GM18907 (cell line): ENCODE results near the gene IRF8.

Source experiments
- ATAC-seq: cut with Tn5 transposase; IDR thresholded peaks from one replicate; pipeline ENCODE4 v1.9.1; 2021; ENCODE audit warnings: mild to moderate bottlenecking, moderate library complexity; ENCODE audit not compliant: unreplicated experiment

Gene IRF8

DNA sequence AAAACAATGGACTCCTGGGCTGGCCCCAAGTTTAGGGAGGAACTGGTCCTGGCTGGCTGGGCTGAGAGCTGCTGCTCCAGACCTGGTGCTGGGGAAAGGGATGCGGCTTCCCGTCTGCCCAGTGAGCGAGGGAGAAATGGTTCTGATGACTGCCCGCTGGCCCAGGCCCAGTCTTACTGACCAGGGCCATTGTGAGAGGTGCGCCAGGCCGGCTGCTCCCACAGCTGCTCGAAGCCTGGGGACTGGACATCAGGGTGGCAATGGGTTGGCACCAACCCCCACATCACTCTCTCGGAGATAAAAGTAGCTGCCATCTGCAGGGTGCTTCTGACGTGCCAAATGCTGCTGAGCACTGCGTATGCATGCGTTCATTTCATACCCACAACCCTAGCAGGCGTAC is 53.2 kb downstream of the IRF8 start:
- no peak for ATAC-seq

DNA sequence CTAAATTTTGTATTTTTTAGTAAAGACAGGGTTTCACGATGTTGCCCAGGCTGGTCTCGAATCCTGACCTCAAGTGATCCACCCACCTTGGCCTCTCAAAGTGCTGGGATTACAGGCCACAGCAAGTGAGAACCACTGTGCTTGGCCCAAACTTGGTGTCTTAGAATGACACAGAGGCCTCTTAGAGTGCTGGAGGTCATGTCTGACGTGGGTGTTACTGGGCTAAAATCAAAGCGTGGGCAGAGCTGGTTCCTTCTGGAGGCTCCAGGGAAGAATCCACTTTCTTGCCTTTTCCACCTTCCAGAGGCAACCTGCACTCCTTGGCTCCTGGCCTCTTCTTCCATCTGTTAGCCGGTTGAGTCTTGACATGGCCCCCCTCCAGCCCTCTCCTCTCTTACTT is 53.8 kb downstream of the IRF8 start:
- ATAC-seq = no peak

GRCh38 chr16:85954927-85955519 is 56.1 kb downstream of the IRF8 start:
- no peak for ATAC-seq

- ATAC-seq = no peak
Measured at GRCh38 chr16:85955566-85955965, 56.6 kb downstream of the IRF8 start.

GRCh38 chr16:85956426-85956825 is 57.5 kb downstream of the IRF8 start:
- ATAC-seq = no peak

DNA sequence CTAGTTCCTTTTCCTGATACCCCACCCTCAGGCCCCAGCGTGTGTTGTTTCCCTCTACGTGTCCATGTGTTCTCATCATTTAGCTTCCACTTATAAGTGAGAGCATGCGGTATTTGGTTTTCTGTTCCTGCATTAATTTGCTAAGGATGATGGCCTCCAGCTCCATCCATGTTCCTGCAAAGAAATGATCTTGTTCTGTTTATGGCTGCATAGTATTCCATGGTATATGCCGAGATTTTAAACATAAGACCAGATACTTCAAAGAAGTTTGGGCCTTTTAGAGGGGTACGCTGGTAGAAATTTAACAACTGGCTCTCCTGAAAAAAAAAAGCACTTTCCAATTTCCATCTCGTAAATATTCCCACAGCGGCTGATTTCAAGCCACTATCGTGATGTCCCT is 59.8 kb downstream of the IRF8 start:
- no peak for ATAC-seq

DNA sequence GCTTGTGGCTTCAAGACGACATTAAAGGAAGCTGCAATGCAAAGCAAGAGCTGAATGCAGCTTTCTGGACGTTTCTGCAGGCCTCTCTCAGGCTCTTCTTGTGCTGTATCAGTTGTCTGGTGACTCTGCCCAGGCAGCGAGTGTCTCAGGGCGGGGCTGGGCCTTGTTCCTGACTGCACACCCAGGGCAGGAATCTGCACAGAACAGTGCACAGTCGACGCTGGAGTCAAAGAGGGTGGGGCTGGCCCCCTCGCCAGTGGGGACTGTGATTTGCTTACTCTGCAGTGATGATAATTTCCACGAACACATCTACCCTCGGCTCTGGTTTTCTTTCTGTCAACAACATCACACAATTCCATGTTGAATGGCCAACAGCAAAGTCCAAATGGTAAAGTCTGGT is 60.7 kb downstream of the IRF8 start:
- ATAC-seq = no peak

DNA sequence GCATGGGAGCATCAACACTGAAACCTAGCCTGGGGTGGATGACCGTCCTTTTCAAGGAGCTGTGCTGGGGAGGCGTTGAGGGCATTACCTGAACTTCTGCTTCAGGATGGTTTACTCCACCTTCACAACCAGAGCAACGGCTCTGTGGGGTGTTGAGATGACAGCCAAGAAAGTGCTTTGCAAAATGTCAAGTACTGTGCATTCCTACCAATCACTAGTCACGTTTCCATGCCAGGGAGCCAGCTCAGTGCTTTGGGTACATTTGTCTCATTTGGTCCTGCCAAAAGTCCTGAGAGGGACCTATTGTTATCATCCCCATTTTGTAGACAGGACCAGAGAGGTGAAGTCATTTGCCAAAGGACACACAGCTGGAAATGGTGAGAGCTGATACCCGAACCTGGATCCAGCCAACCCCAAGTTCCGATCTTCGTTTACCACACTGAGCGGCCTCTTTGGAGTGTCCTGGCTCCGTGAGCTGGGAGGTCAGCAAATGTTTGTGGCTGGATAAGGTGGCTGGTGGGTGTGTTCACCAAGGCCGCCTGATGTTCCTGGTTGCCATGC is 61.6 kb downstream of the IRF8 start:
- no peak for ATAC-seq

GRCh38 chr16:85961988-85962915 is 63.3 kb downstream of the IRF8 start:
- no peak for ATAC-seq

DNA sequence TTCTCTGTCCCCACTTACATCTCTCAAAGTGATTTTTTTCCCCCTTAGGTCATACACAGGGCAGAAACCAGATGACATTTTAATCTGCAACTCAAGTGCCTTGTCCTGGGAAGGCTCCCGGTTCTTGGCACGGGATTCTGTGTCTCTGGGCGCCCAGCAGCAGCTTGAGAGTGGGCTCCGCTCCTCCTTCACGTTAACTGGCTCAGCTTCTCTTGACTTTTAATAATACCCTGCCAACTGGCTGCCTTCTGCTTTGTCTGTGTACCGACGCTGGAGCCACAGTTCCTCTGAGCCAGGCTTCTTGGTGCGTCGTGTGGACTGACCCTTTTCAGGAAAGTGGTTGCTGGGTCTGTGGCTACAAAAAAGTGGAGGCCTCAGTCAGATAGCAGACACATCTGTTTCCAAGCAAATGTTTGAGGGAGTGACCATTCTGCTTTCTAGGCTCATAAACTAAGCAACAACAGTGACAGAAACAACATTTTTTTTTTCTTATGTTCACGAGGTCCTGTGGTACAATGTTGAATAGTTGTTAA is 64.9 kb downstream of the IRF8 start:
- ATAC-seq = no peak

GRCh38 chr16:85965125-85965524 is 66.2 kb downstream of the IRF8 start:
- no peak for ATAC-seq

GRCh38 chr16:85967111-85967510 is 68.1 kb downstream of the IRF8 start:
- no peak for ATAC-seq

- ATAC-seq = no peak
Measured at GRCh38 chr16:85968041-85968920, 69.3 kb downstream of the IRF8 start.

- no peak for ATAC-seq
Measured at GRCh38 chr16:85969159-85969558, 70.2 kb downstream of the IRF8 start.

DNA sequence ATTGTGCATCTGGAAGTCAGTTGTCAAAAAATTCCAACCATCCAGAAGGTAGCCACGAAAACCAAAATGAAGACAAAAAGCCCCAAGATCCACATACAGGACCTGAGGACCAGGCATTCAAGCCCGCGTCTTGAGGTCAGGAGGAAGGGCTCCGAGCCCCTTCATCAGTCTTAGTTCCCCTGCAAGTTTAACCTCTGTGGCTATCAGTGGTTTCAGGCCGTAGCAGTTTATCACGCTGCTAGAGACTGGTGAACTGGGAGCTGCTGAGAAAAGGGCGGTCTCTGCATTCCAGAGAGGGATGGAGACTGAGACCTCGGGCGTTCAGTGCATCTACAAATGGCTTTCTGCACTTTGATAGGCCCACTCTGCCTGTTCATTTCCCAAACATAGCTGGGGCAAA is 70.6 kb downstream of the IRF8 start:
- no peak for ATAC-seq

DNA sequence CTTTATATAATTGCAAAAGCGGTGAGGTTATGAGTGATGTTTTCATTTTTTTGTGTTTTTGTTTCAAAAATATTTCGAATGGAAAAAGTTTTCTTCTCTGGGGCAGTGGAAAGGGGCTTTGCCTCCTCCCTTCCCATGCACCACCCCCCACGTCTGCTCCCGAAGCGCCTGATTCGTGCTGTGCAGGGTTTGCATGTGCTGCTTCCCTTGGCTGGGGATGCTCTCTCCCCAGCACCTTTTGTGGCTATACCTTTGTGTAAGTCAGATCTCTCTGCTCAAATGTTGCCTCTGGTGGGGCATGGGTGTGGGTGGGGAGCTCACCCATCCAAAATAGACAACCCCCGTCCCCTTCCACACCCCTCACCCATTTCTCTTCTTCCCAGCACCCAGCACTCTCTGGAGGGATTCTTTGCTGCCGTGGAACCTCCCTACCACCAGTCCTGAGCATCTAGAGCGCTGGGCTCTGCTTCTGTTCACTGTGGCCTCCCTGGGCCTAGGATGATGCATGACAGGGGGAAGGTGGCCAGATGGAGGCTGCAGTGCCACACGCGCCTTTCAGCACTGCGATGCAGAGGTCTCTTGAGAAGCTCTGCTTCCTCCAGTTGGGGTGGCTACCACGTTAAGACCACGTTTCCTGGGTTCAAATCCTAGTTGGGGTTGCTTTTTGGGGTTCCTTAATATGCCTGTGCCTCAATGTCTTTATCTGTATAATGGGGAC is 71.2 kb downstream of the IRF8 start:
- ATAC-seq = no peak

- no peak for ATAC-seq
Measured at GRCh38 chr16:85970738-85971137, 71.8 kb downstream of the IRF8 start.
